Left lung (tissue), 10 donors: ENCODE data around the gene GABRR1. TPM values are rescaled to one million over a fixed set of nuclear protein-coding genes. Genes with fewer than 3 reads are reported as not detected.
A peak's percentile ranks its signal among the peaks of the same experiment; 100 is the strongest.

Experiments
- ATAC-seq: fragments of 200-7000 bp; cut with Tn5 transposase; one replicate; pipeline ENCODE4 v1.9.1; 2020; ENCODE audit warnings: moderate library complexity
- DNase-seq, 4 donors: peaks; one replicate each; pipeline ENCODE4 v3.0.0-alpha.2; 2013 to 2020
- H3K27ac ChIP-seq, 2 donors: fragments of 200-600 bp; sonication (generic) in 1 of 2; one replicate each; pipeline versions ENCODE4 v1.5.0 to v1.8.0; 2020 to 2021
- H3K27me3 ChIP-seq, 2 donors: fragments of 200-600 bp; sonication (generic) in 1 of 2; one replicate each; pipeline versions ENCODE4 v1.5.0 to v1.8.0; 2020 to 2021
- H3K36me3 ChIP-seq, 2 donors: fragments of 200-600 bp; sonication (generic) in 1 of 2; one replicate each; pipeline versions ENCODE4 v1.5.0 to v1.8.0; 2020 to 2021
- H3K4me1 ChIP-seq, 2 donors: fragments of 200-600 bp; one replicate each; pipeline ENCODE4 v1.8.0; 2021
- H3K4me3 ChIP-seq, 2 donors: fragments of 200-600 bp; sonication (generic) in 1 of 2; one replicate each; pipeline versions ENCODE4 v1.5.0 to v1.8.0; 2020 to 2021; ENCODE audit warnings: mild to moderate bottlenecking in 1 of 2
- H3K9me3 ChIP-seq, 2 donors: fragments of 200-600 bp; sonication (generic) in 1 of 2; one replicate each; pipeline versions ENCODE4 v1.5.0 to v1.8.0; 2020 to 2021
- CTCF ChIP-seq, 2 donors: fragments of 200-600 bp; sonication (generic) in 1 of 2; IDR thresholded peaks; one replicate each; pipeline versions ENCODE4 v1.5.0 to v1.8.0; 2021; ENCODE audit warnings: antibody characterized with exemption in 2 of 2
- intact Hi-C, 2 donors: fragments of 100-400 bp; cut with DNase I; formaldehyde crosslinking; loops; one replicate each; pipeline versions ENCODE4 v1.11.2 to v1.14.2; 2022
- polyA plus RNA-seq, 6 donors: library from polyadenylated mRNA; unstranded; fragments of 120-200 nt; gene quantifications; one replicate each; pipeline ENCODE4 v1.2.1, GENCODE V29; 2013; ENCODE audit not compliant: insufficient read length in 6 of 6
- total RNA-seq, 2 donors: library from RNA; stranded (reverse); fragmentation: NEBNext Ultra II Directional; extraction: Animal tissue kit (Norgen Biotek cat#: 25700); gene quantifications; one replicate each; pipeline ENCODE4 v1.2.1, GENCODE V29; 2021
- donor health status: DM: no; HTN: yes; CAD: no.
- donor health status: DM: no; HTN: no; CAD: no.

Gene GABRR1
- total and polyA plus RNA-seq, 8 donors: not detected

GRCh38 chr6:89180971-89181370, 36.2 kb downstream of the GABRR1 start:
- intact Hi-C loops: no loop called here
- Histone ChIP-seq H3K27me3 (no peaks in the 10 kb centered on the region), H3K36me3 (no peaks in the 10 kb centered on the region), H3K4me3 (no peak overlapping the region), H3K4me1 (no peaks in the 10 kb centered on the region), H3K27ac (no peak overlapping the region), H3K9me3 (no peaks in the 10 kb centered on the region)
- TF ChIP-seq CTCF (IDR thresholded peaks at IDR 0.05): no peak
- DNase-seq: peak in 2 of 4 donors; percentile 17 to 22
- no peak for ATAC-seq

- no peak for DNase-seq
- ATAC-seq: no peak
- intact Hi-C loops: no loop called here
- H3K27ac ChIP-seq: no peak overlapping the region
- no peak overlapping the region for H3K4me3 ChIP-seq
- no peaks in the 10 kb centered on the region for H3K27me3 ChIP-seq
- no peak for TF ChIP-seq CTCF (IDR thresholded peaks at IDR 0.05)
- no peaks in the 10 kb centered on the region for H3K36me3 ChIP-seq
- no peaks in the 10 kb centered on the region for H3K9me3 ChIP-seq
- H3K4me1 ChIP-seq: no peaks in the 10 kb centered on the region
Observed at GRCh38 chr6:89180112-89180511, 37.0 kb downstream of the GABRR1 start.

DNA sequence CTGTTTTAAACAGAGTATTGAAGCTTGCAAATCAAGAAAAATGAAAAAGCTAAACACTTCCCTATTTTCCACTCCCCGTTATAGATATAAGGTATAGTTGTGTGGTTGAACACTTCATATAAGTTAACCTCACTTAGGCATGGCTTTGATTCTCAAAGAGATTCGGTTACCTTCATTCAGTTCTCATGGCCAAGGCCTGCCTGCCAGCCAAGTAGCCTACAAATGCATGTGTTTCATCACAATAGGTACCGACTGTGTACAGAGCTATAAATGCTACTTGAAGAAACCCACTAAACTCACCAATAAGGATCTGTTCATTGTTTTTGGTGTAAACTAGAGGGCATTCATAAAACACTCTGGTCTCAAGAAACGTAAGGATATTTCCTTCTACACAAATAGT, 43.5 kb downstream of the GABRR1 start:
- intact Hi-C loops: no loop called here
- H3K27me3 ChIP-seq: no peaks in the 10 kb centered on the region
- ATAC-seq (no peak), DNase-seq (no peak)
- no peak overlapping the region for H3K27ac ChIP-seq
- TF ChIP-seq CTCF (IDR thresholded peaks at IDR 0.05): no peak
- H3K36me3 ChIP-seq: no peaks in the 10 kb centered on the region
- H3K9me3 ChIP-seq: no peaks in the 10 kb centered on the region
- H3K4me3 ChIP-seq: no peak overlapping the region
- H3K4me1 ChIP-seq: no peaks in the 10 kb centered on the region

DNA sequence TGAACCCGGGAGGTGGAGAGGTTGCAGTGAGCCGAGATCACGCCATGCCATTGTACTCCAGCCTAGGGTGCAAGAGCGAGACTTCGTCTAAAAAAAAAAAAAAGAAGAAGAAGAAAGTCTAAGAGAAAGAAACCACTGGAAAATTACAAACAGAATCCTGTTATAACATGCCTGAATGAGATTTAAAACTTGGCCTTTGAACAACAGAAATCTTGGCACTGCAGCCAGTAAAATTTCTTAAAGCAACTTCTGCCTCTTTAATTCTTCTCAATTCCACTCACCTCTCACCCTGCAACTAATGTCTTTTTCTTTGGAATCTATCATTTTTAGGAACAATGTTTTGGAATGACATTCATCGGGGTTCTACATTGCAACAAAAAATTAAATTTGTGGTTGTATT, 45.0 kb downstream of the GABRR1 start:
- no peaks in the 10 kb centered on the region for H3K36me3 ChIP-seq
- H3K4me3 ChIP-seq: no peak overlapping the region
- intact Hi-C loops: no loop called here
- no peak for TF ChIP-seq CTCF (IDR thresholded peaks at IDR 0.05)
- no peak overlapping the region for H3K27ac ChIP-seq
- no peaks in the 10 kb centered on the region for H3K4me1 ChIP-seq
- H3K9me3 ChIP-seq: no peaks in the 10 kb centered on the region
- no peak for ATAC-seq
- H3K27me3 ChIP-seq: no peaks in the 10 kb centered on the region
- DNase-seq: peak in 1 of 4 donors; percentile 16

- Histone ChIP-seq H3K27me3 (no peaks in the 10 kb centered on the region), H3K36me3 (peaks cover 0 to 51% of the 10 kb centered on the region in 2 donors), H3K27ac (peak overlapping the region in 1 of 2 donors; percentile 29)
Observed at GRCh38 chr6:89162047-89162371, 55.1 kb downstream of the GABRR1 start.

More at GRCh38 chr6:89162047-89162371, 55.1 kb downstream of the GABRR1 start:
- TF ChIP-seq CTCF (IDR thresholded peaks at IDR 0.05): no peak
- ATAC-seq (no peak), DNase-seq (no peak)
- intact Hi-C loops: no loop called here
- Histone ChIP-seq H3K4me1 (no peaks in the 10 kb centered on the region), H3K4me3 (no peak overlapping the region), H3K9me3 (no peaks in the 10 kb centered on the region)
